CD4-positive, alpha-beta T cell (primary cell): ENCODE results near the gene NAV2. TPM values are rescaled to one million over a fixed set of nuclear protein-coding genes. Genes with fewer than 3 reads are reported as not detected.

Experiments used
- ATAC-seq: fragments of 200-7000 bp; cut with Tn5 transposase; one replicate; pipeline ENCODE4 v1.10.0; 2022; ENCODE audit warnings: mild to moderate bottlenecking; ENCODE audit not compliant: poor library complexity
- CTCF ChIA-PET: fragments of 350-600 bp; sonication (Branson Sonifier 250); formaldehyde crosslinking; loops from one replicate; lab custom pipeline; 2021; ENCODE audit warnings: antibody characterized with exemption, inconsistent platforms; lab: Charles Lee
- POLR2A ChIA-PET: fragments of 350-600 bp; sonication (Branson Sonifier 250); formaldehyde crosslinking; loops from one replicate; lab custom pipeline; 2021; ENCODE audit warnings: antibody characterized with exemption, inconsistent platforms; lab: Charles Lee
- DNase-seq, 14 experiments: peaks; one replicate each; pipeline ENCODE4 v3.0.0-alpha.2; 2013 to 2020; ENCODE audit warnings: mixed read lengths in 2 of 14
- H3K27ac ChIP-seq, 2 donors: one replicate each; pipeline versions ENCODE4 v1.5.1 to v1.7.0; 2013; ENCODE audit warnings: low read length in 2 of 2, low read depth in 1 of 2, mild to moderate bottlenecking in 1 of 2
- H3K27me3 ChIP-seq, 2 experiments: 1 replicate in 1 of 2; 2 replicates in 1 of 2; pipeline versions ENCODE4 v1.6.1 to v1.7.0; 2013; ENCODE audit warnings: low read length in 2 of 2, control low read depth in 1 of 2, mild to moderate bottlenecking in 1 of 2, moderate library complexity in 1 of 2; ENCODE audit not compliant: insufficient read depth in 2 of 2, control insufficient read depth in 1 of 2
- H3K36me3 ChIP-seq: one replicate; pipeline ENCODE4 v1.6.1; 2013; ENCODE audit warnings: low read length, control low read depth; ENCODE audit not compliant: insufficient read depth
- H3K4me1 ChIP-seq: one replicate; pipeline ENCODE4 v1.6.1; 2013; ENCODE audit warnings: low read length, control low read depth; ENCODE audit not compliant: insufficient read depth
- H3K4me3 ChIP-seq: one replicate; pipeline ENCODE4 v1.5.1; 2013; ENCODE audit warnings: mild to moderate bottlenecking, low read length, moderate library complexity
- H3K9me3 ChIP-seq, 2 experiments: 1 replicate in 1 of 2; 2 replicates in 1 of 2; pipeline versions ENCODE4 v1.6.1 to v1.7.0; 2013; ENCODE audit warnings: low read length in 2 of 2, mild to moderate bottlenecking in 2 of 2, control low read depth in 1 of 2, moderate library complexity in 1 of 2; ENCODE audit not compliant: control insufficient read depth in 1 of 2, insufficient read depth in 1 of 2
- H3K27ac Mint-ChIP-seq: one replicate; pipeline ENCODE4 v1.8.0; 2020; ENCODE audit warnings: mixed read lengths
- H3K27me3 Mint-ChIP-seq: one replicate; pipeline ENCODE4 v1.8.0; 2021; ENCODE audit warnings: mixed read lengths
- H3K36me3 Mint-ChIP-seq: one replicate; pipeline ENCODE4 v1.8.0; 2021; ENCODE audit warnings: low read depth, mixed read lengths
- H3K4me1 Mint-ChIP-seq: one replicate; pipeline ENCODE4 v1.8.0; 2021; ENCODE audit warnings: low read depth, mixed read lengths
- H3K4me3 Mint-ChIP-seq: one replicate; pipeline ENCODE4 v1.8.0; 2020; ENCODE audit warnings: mild to moderate bottlenecking, mixed read lengths
- H3K9me3 Mint-ChIP-seq: one replicate; pipeline ENCODE4 v1.8.0; 2020; ENCODE audit warnings: mixed read lengths
- intact Hi-C, 2 experiments: fragments of 100-400 bp; cut with DNase I in 1 of 2; cut with micrococcal nuclease in 1 of 2; formaldehyde crosslinking; loops; one replicate each; pipeline versions ENCODE4 v1.15.1 to v1.9.0; 2023 to 2025; cut with DNase I, micrococcal nuclease
- total RNA-seq, 174 experiments: library from RNA in 2 of 174; stranded (reverse) in 2 of 174; gene quantifications; one replicate each; pipeline ENCODE4 v1.2.3 and lab custom pipeline; 2021 to 2026
- TF ChIP-seq, protein P1 (sequence below): fragments of 200-600 bp; IDR thresholded peaks from one replicate; pipeline ENCODE4 v1.8.0; 2022; ENCODE audit warnings: antibody characterized with exemption, mild to moderate bottlenecking

NAV2 gene
- total RNA-seq, 2 experiments from 2014 or later = 0.55 to 0.64 TPM

DNA sequence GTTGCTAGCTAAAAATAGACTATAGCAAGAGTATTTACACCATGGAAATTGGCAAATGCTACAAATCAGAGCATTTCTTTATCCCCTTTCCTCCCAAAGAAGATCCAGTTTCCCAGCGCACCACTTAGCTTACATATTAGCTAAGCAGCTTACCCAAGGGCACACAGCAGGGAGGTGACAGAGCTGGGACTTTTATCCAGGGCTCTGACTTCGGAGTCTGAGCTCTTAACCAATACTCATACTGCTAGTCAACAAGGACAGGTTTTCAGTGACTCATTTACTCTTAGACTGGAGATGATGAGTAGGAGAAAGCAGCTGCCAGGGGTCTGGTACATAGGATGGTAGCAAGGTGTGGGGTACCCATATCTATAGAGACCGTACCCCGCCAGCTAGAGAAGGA lies 38.4 kb downstream of the NAV2 start:
- H3K4me1 Mint-ChIP-seq = no peaks in the 10 kb centered on the region
- intact Hi-C loops = no loop called here
- Histone ChIP-seq H3K27ac (no peak overlapping the region), H3K4me3 (no peak overlapping the region), H3K9me3 (no peaks in the 10 kb centered on the region), H3K36me3 (no peaks in the 10 kb centered on the region), H3K4me1 (no peaks in the 10 kb centered on the region), H3K27me3 (peaks cover 0 to 3% of the 10 kb centered on the region in 2 experiments)
- H3K4me3 Mint-ChIP-seq = no peak overlapping the region
- ChIA-PET POLR2A (no interaction called here), CTCF (no interaction called here)
- no peaks in the 10 kb centered on the region for H3K36me3 Mint-ChIP-seq
- DNase-seq (no peak), ATAC-seq (no peak)
- H3K27ac Mint-ChIP-seq = no peak overlapping the region
- peaks cover 23% of the 10 kb centered on the region for H3K27me3 Mint-ChIP-seq
- H3K9me3 Mint-ChIP-seq = no peaks in the 10 kb centered on the region
- TF ChIP-seq, protein P1, sequence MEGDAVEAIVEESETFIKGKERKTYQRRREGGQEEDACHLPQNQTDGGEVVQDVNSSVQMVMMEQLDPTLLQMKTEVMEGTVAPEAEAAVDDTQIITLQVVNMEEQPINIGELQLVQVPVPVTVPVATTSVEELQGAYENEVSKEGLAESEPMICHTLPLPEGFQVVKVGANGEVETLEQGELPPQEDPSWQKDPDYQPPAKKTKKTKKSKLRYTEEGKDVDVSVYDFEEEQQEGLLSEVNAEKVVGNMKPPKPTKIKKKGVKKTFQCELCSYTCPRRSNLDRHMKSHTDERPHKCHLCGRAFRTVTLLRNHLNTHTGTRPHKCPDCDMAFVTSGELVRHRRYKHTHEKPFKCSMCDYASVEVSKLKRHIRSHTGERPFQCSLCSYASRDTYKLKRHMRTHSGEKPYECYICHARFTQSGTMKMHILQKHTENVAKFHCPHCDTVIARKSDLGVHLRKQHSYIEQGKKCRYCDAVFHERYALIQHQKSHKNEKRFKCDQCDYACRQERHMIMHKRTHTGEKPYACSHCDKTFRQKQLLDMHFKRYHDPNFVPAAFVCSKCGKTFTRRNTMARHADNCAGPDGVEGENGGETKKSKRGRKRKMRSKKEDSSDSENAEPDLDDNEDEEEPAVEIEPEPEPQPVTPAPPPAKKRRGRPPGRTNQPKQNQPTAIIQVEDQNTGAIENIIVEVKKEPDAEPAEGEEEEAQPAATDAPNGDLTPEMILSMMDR = no peak

DNA sequence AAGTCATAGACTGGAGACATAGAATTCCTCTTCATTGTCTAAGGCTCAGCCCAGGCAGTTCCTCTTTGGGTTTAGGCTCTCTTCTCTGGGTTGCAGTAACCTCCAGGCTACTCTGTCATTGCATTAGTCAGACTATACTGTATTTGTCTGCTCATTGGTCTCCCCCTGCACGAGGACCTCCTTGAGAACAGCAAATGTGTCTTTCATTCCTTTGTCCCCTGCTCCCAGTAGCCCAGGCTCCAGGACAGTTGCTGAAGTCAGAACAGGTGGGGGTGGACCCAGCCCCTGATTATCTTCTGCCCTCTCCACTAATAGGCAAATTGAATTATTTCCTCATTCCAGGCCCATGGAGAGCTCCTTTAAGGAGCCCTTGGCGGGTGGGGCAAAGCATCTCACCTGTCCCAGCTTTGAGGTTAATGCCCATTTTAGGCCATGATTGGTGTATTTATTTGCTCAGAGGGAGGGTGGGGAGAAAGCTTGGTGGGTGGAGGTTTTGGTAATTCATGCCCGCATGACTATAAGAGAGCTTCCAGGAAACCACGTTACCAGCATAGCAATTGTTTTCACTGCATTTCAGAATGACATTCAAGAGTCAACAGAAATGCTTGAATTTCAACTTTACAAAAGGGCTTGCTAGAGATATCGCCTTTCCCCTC lies 40.9 kb downstream of the NAV2 start:
- Mint-ChIP-seq H3K4me1 (no peaks in the 10 kb centered on the region), H3K9me3 (no peaks in the 10 kb centered on the region), H3K27ac (no peak overlapping the region), H3K36me3 (no peaks in the 10 kb centered on the region), H3K4me3 (no peak overlapping the region), H3K27me3 (peaks cover 28% of the 10 kb centered on the region)
- intact Hi-C loops = no loop called here
- Histone ChIP-seq H3K4me3 (no peak overlapping the region), H3K36me3 (no peaks in the 10 kb centered on the region), H3K27me3 (no peaks in the 10 kb centered on the region), H3K27ac (no peak overlapping the region), H3K9me3 (no peaks in the 10 kb centered on the region), H3K4me1 (no peaks in the 10 kb centered on the region)
- no peak for ATAC-seq
- ChIA-PET CTCF (no interaction called here), POLR2A (no interaction called here)
- TF ChIP-seq, protein P1 = no peak
- DNase-seq = no peak

DNA sequence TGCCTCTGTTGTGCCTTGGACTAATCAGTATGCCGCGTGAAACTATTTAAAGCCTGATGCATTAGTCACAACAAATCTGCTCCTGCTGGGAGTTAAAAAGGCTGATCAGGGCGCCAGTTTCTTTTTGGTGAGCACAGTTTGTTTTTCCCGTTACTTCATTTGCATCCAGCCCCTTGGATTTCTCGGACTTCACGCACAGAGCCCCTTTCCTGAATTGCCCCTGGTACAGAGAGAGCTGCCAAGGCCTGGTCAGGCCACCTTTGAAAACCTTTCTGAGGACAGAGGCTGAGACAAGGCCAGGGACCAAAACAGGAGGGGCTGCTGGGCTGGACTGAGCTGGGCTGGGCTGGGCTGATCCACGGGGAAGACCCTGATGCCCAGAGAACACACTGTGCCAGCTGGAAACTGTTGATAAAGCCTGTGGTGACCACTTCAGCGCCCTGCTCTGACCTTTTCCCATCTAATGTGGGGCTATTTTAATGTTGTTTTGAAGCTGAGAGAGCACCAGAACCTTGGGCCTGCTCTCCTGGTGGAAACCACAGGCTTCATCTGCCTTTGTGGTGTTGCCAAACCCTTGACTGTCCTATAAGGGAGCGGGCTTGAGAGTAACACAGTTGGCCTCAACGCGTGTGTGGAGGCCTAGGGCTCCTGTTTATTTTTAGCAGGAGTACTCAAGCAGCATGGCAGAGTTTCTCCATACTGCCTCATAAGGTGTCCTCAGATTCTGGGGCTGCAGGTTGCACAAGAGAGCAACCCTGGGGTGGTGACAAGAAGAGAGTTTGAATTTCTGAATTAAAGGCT lies 44.2 kb downstream of the NAV2 start:
- DNase-seq (no peak), ATAC-seq (no peak)
- H3K27me3 Mint-ChIP-seq = peaks cover 21% of the 10 kb centered on the region
- Histone ChIP-seq H3K4me3 (no peak overlapping the region), H3K27me3 (no peaks in the 10 kb centered on the region), H3K36me3 (no peaks in the 10 kb centered on the region), H3K27ac (no peak overlapping the region), H3K4me1 (no peaks in the 10 kb centered on the region), H3K9me3 (no peaks in the 10 kb centered on the region)
- CTCF ChIA-PET = no interaction called here
- TF ChIP-seq, protein P1 = no peak
- H3K36me3 Mint-ChIP-seq = no peaks in the 10 kb centered on the region
- intact Hi-C loops = no loop called here
- POLR2A ChIA-PET = no interaction called here
- no peaks in the 10 kb centered on the region for H3K9me3 Mint-ChIP-seq
- no peaks in the 10 kb centered on the region for H3K4me1 Mint-ChIP-seq
- H3K4me3 Mint-ChIP-seq = no peak overlapping the region
- H3K27ac Mint-ChIP-seq = no peak overlapping the region
